K562 (cell line): ENCODE measurements around the gene ACP5. TPM values are rescaled to one million over a fixed set of nuclear protein-coding genes. Genes with fewer than 3 reads are reported as not detected.

Experiments
- ETV1 ChIP-seq: fragments of 450-650 bp; conservative IDR thresholded peaks from 2 replicates; pipeline ENCODE4 v1.6.1; 2016; ENCODE audit warnings: missing genetic modification characterization, control low read depth, low read depth, missing compliant biosample characterization
- EZH2 ChIP-seq: IDR thresholded peaks from 2 replicates; pipeline ENCODE4 v1.6.1; 2012; ENCODE audit warnings: low read depth, mild to moderate bottlenecking, inconsistent platforms, low read length, borderline replicate concordance
- FOXA3 ChIP-seq, 2 experiments: fragments of 450-650 bp in 1 of 2; sonication (generic) in 1 of 2; formaldehyde crosslinking; IDR thresholded peaks in 1 of 2; conservative IDR thresholded peaks in 1 of 2; 2 replicates each; pipeline versions ENCODE4 v1.4.0 to v1.8.0; 2020 to 2022; ENCODE audit warnings: mild to moderate bottlenecking in 2 of 2, missing genetic modification reagents in 1 of 2
- GABPA ChIP-seq: fragments of 200-800 bp; sonication (Bioruptor generic); conservative IDR thresholded peaks from 2 replicates; pipeline ENCODE4 v1.6.1; 2016; ENCODE audit warnings: low read depth, missing genetic modification characterization, missing compliant biosample characterization
- MAX ChIP-seq: sonication (generic); formaldehyde crosslinking; IDR thresholded peaks from 2 replicates; pipeline ENCODE4 v1.9.0; 2022; ENCODE audit warnings: mild to moderate bottlenecking, missing genetic modification reagents
- MBD2 ChIP-seq: sonication (generic); IDR thresholded peaks from 2 replicates; pipeline ENCODE4 v1.6.1; 2016; ENCODE audit warnings: low read depth, borderline replicate concordance
- NCOA1 ChIP-seq: fragments of 450-650 bp; IDR thresholded peaks from 2 replicates; pipeline ENCODE4 v1.6.1; 2016; ENCODE audit warnings: low read depth
- NFIX ChIP-seq: fragments of 250-450 bp; sonication (Bioruptor Pico); IDR thresholded peaks from 2 replicates; pipeline ENCODE4 v1.4.0; 2020; ENCODE audit warnings: low read depth, mild to moderate bottlenecking, moderate library complexity
- SMC3 ChIP-seq: conservative IDR thresholded peaks from 2 replicates; pipeline ENCODE4 v1.6.1; 2011; ENCODE audit warnings: low read depth, low read length, improper control_type of control experiment; ENCODE audit not compliant: insufficient read depth
- YBX1 ChIP-seq: fragments of 450-650 bp; IDR thresholded peaks from 2 replicates; pipeline ENCODE4 v1.7.1; 2016; ENCODE audit warnings: mild to moderate bottlenecking
- ZNF586 ChIP-seq: fragments of 450-650 bp; formaldehyde crosslinking; conservative IDR thresholded peaks from 2 replicates; pipeline ENCODE4 v1.4.0; 2020; ENCODE audit warnings: mild to moderate bottlenecking, moderate library complexity
- ZNF766 ChIP-seq: fragments of 200-800 bp; sonication (Bioruptor generic); conservative IDR thresholded peaks from 2 replicates; pipeline ENCODE4 v1.6.1; 2016; ENCODE audit warnings: missing genetic modification characterization, missing compliant biosample characterization
- polyA plus RNA-seq, 8 experiments: library from polyadenylated mRNA; depleted of rRNA in 4 of 8; stranded (reverse) in 5 of 8; unstranded in 3 of 8; fragments of >200 nt; fragmentation: Nextera tagmentation in 2 of 8; fragmentation: Illumina TruSeq in 1 of 8; extraction: Ambion mirVana in 2 of 8; extraction: Trizol in 1 of 8; gene quantifications; 2 replicates each; pipeline versions ENCODE4 v1.2.1 to v1.2.3, GENCODE V29; 2011 to 2014; ENCODE audit warnings: inconsistent platforms in 1 of 8, missing spikeins in 1 of 8
- total RNA-seq, 7 experiments: library from RNA; depleted of rRNA in 6 of 7; stranded (reverse); fragments of >200 nt in 6 of 7; fragmentation: Illumina TruSeq in 2 of 7; extraction: Trizol in 2 of 7; gene quantifications; 2 replicates each; pipeline versions ENCODE4 v1.2.1 to v1.2.3, GENCODE V29; 2011 to 2021; ENCODE audit warnings: low replicate concordance in 1 of 7
- TF ChIP-seq, protein P1 (sequence below): fragments of 450-650 bp; IDR thresholded peaks from 2 replicates; pipeline ENCODE4 v1.6.1; 2018; ENCODE audit warnings: mild to moderate bottlenecking, low read depth; ENCODE audit not compliant: partially characterized antibody
- TF ChIP-seq, protein P2 (sequence below): fragments of 250-450 bp; sonication (Bioruptor Pico); IDR thresholded peaks from 2 replicates; pipeline ENCODE4 v1.9.0; 2021; ENCODE audit warnings: mild to moderate bottlenecking, inconsistent platforms
- TF ChIP-seq, protein P3 (sequence below): sonication (generic); formaldehyde crosslinking; IDR thresholded peaks from 2 replicates; pipeline ENCODE4 v1.8.0; 2023; ENCODE audit warnings: mild to moderate bottlenecking, missing genetic modification reagents
- TF ChIP-seq, protein P4 (sequence below): fragments of 450-650 bp; formaldehyde crosslinking; IDR thresholded peaks from 2 replicates; pipeline ENCODE4 v1.4.0; 2020; ENCODE audit warnings: mild to moderate bottlenecking, mixed read lengths

Gene ACP5
- total and polyA plus RNA-seq, 9 of the 15 experiments (the other 6 are each of a cell fraction or from before 2014, with no cell fraction given), result 0.06 to 1.1 (median 0.31) TPM; not detected in 1

DNA sequence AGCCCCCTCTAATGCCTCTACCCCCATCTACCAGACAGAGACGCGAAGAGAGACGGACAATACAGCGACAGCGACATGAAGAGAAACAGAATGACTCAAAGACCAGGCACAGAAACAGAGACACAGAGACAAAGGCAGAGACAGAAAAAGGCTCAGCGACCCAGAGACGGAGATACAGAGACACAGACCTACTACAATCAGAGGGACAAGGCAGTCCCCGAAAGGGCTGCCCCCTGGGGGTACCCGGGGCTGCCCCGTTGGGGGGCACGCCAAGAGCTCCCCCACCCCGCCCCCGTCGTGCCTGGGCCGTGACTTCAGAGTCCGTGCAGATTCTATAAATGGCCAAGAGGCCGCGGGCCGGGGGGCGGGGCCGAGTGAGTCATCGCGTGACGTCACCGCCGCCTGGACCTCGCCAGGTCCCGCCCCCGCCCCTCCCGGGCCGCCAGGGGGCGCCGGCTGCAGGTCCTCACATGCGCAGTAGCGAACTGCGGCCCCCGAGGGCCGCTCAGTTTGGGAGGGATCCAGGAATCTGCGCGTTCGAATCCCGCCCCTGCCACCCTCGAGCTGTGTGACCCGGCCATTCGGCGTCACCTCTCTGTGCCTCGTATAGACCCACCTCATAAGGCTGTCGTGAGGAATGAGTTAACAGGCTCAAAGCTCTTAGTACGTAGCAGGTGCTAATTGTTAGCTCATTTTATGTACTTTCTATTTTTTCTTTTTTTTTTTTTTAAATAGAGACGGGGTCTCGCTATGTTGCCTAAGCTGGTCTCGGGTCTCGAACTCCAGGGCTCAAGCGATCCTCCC is 41.5 kb downstream of the ACP5 start (continued):
- TF ChIP-seq ZNF766 (CRISPR knock-in tag) (peak; percentile 53; the same call in 1 of the 2 replicates), EZH2 (no peak), MAX (CRISPR knock-in tag) (peak; percentile 36; the same call in 1 of the 2 replicates), YBX1 (no peak), FOXA3 (CRISPR knock-in tag; conservative IDR thresholded peaks at IDR 0.05 in 1 of 2, IDR thresholded peaks at IDR 0.05 in 1 of 2) (no peak), GABPA (peak; percentile 63), NFIX (CRISPR knock-in tag) (no peak), ZNF586 (CRISPR knock-in tag) (no peak), ETV1 (tag) (no peak), MBD2 (0 out of 2 replicates have a peak, but pooled peaks have one; percentile 26), NCOA1 (peak; percentile 36; the same call in 1 of the 2 replicates), SMC3 (peak; percentile 59)
- TF ChIP-seq, protein P1, sequence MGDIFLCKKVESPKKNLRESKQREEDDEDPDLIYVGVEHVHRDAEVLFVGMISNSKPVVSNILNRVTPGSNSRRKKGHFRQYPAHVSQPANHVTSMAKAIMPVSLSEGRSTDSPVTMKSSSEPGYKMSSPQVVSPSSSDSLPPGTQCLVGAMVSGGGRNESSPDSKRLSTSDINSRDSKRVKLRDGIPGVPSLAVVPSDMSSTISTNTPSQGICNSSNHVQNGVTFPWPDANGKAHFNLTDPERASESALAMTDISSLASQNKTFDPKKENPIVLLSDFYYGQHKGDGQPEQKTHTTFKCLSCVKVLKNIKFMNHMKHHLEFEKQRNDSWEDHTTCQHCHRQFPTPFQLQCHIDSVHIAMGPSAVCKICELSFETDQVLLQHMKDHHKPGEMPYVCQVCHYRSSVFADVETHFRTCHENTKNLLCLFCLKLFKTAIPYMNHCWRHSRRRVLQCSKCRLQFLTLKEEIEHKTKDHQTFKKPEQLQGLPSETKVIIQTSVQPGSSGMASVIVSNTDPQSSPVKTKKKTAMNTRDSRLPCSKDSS, result no peak
- TF ChIP-seq, protein P2, sequence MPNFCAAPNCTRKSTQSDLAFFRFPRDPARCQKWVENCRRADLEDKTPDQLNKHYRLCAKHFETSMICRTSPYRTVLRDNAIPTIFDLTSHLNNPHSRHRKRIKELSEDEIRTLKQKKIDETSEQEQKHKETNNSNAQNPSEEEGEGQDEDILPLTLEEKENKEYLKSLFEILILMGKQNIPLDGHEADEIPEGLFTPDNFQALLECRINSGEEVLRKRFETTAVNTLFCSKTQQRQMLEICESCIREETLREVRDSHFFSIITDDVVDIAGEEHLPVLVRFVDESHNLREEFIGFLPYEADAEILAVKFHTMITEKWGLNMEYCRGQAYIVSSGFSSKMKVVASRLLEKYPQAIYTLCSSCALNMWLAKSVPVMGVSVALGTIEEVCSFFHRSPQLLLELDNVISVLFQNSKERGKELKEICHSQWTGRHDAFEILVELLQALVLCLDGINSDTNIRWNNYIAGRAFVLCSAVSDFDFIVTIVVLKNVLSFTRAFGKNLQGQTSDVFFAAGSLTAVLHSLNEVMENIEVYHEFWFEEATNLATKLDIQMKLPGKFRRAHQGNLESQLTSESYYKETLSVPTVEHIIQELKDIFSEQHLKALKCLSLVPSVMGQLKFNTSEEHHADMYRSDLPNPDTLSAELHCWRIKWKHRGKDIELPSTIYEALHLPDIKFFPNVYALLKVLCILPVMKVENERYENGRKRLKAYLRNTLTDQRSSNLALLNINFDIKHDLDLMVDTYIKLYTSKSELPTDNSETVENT (CRISPR knock-in tag), result peak; percentile 51
- TF ChIP-seq, protein P3, sequence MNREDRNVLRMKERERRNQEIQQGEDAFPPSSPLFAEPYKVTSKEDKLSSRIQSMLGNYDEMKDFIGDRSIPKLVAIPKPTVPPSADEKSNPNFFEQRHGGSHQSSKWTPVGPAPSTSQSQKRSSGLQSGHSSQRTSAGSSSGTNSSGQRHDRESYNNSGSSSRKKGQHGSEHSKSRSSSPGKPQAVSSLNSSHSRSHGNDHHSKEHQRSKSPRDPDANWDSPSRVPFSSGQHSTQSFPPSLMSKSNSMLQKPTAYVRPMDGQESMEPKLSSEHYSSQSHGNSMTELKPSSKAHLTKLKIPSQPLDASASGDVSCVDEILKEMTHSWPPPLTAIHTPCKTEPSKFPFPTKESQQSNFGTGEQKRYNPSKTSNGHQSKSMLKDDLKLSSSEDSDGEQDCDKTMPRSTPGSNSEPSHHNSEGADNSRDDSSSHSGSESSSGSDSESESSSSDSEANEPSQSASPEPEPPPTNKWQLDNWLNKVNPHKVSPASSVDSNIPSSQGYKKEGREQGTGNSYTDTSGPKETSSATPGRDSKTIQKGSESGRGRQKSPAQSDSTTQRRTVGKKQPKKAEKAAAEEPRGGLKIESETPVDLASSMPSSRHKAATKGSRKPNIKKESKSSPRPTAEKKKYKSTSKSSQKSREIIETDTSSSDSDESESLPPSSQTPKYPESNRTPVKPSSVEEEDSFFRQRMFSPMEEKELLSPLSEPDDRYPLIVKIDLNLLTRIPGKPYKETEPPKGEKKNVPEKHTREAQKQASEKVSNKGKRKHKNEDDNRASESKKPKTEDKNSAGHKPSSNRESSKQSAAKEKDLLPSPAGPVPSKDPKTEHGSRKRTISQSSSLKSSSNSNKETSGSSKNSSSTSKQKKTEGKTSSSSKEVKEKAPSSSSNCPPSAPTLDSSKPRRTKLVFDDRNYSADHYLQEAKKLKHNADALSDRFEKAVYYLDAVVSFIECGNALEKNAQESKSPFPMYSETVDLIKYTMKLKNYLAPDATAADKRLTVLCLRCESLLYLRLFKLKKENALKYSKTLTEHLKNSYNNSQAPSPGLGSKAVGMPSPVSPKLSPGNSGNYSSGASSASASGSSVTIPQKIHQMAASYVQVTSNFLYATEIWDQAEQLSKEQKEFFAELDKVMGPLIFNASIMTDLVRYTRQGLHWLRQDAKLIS (CRISPR knock-in tag), result no peak
- TF ChIP-seq, protein P4, sequence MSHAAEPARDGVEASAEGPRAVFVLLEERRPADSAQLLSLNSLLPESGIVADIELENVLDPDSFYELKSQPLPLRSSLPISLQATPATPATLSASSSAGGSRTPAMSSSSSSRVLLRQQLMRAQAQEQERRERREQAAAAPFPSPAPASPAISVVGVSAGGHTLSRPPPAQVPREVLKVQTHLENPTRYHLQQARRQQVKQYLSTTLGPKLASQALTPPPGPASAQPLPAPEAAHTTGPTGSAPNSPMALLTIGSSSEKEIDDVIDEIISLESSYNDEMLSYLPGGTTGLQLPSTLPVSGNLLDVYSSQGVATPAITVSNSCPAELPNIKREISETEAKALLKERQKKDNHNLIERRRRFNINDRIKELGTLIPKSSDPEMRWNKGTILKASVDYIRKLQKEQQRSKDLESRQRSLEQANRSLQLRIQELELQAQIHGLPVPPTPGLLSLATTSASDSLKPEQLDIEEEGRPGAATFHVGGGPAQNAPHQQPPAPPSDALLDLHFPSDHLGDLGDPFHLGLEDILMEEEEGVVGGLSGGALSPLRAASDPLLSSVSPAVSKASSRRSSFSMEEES (CRISPR knock-in tag), result no peak
